PFSK-1 (cell line): ENCODE results near the gene AUTS2.

ENCODE experiments used
- POLR2AphosphoS5 ChIP-seq: IDR thresholded peaks from 2 replicates; pipeline ENCODE4 v1.6.1; 2012; ENCODE audit warnings: low read depth, mild to moderate bottlenecking, control low read depth, low read length, moderate library complexity
- REST ChIP-seq, 2 experiments: IDR thresholded peaks; 2 replicates each; pipeline versions ENCODE4 v1.6.1 to v1.8.0; 2011 to 2012; ENCODE audit warnings: low read depth in 2 of 2, low read length in 2 of 2, control low read depth in 1 of 2, inconsistent platforms in 1 of 2, mild to moderate bottlenecking in 1 of 2, moderate library complexity in 1 of 2; ENCODE audit not compliant: insufficient read depth in 1 of 2
- SIN3A ChIP-seq: IDR thresholded peaks from 2 replicates; pipeline ENCODE4 v1.6.1; 2012; ENCODE audit warnings: mild to moderate bottlenecking, low read length, moderate library complexity, borderline replicate concordance; ENCODE audit not compliant: insufficient read depth
- TAF1 ChIP-seq: IDR thresholded peaks from 2 replicates; pipeline ENCODE4 v1.6.1; 2012; ENCODE audit warnings: low read length, control low read depth, borderline replicate concordance; ENCODE audit not compliant: insufficient read depth

- TF ChIP-seq REST (IDR thresholded peaks at IDR 0.05; ENCODE audit: insufficient read depth in 1 of 2, low read depth in 2 of 2, low read length in 2 of 2), result no peak
- TF ChIP-seq SIN3A, result no peak
- TF ChIP-seq POLR2AphosphoS5, result no peak
- no peak for TF ChIP-seq TAF1
Observed at GRCh38 chr7:70835658-70836057, 1237.4 kb downstream of the AUTS2 start.
